Fibroblast of the aortic adventitia (primary cell): ENCODE measurements around the gene SPRR2B. TPM values are rescaled to one million over a fixed set of nuclear protein-coding genes. Genes with fewer than 3 reads are reported as not detected.
"Not testable (repeated sequence)": the region's sequence is repeated elsewhere in the genome, so short reads cannot be mapped to it uniquely, and the experiment has no call there.

ENCODE experiments used
- DNase-seq: peaks from one replicate; pipeline ENCODE4 v3.0.0-alpha.2; 2010; ENCODE audit warnings: low read depth
- H3K4me3 ChIP-seq: 2 replicates; pipeline ENCODE4 v1.5.1; 2011; ENCODE audit warnings: low read depth, mild to moderate bottlenecking, control low read depth, low read length, moderate library complexity
- CTCF ChIP-seq: IDR thresholded peaks from 2 replicates; pipeline ENCODE4 v1.5.1; 2011; ENCODE audit warnings: mild to moderate bottlenecking, low read length, control low read depth, inconsistent platforms; ENCODE audit not compliant: insufficient read depth
- total RNA-seq: library from RNA; depleted of rRNA; stranded (reverse); fragments of >200 nt; gene quantifications from 2 replicates; pipeline ENCODE4 v1.2.3, GENCODE V29; 2012; ENCODE audit warnings: low replicate concordance

The SPRR2B gene
- total RNA-seq, 1 donor = not detected

DNA sequence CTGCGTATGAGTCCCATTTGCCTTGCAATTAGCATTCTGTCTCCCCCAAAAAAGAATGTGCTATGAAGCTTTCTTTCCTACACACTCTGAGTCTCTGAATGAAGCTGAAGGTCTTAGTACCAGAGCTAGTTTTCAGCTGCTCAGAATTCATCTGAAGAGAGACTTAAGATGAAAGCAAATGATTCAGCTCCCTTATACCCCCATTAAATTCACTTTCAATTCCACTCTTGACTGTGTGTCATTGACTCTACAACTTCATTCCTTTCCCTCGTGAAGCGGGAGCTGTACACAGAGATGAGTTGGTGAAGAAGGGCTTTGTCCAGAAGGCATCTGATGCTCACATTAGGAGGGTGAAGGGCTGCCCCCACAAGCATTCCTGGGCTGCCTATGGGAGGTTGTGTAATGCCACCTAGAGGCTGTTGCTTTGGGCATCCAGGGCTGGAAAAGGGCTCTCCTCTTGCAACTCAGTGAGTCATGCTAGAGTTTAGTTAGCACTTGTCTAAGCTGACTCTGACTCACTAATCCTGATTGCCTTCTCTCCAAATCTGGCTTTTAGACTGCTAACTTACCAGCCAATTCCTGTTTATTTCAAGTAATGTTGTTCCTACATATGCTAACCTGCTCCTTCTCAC, 38.6 kb downstream of the SPRR2B start:
- peak; percentile 3 for TF ChIP-seq CTCF
- H3K4me3 ChIP-seq = no peak overlapping the region
- DNase-seq = peak; percentile 43

- H3K4me3 ChIP-seq = no peak overlapping the region
- no peak for TF ChIP-seq CTCF
- no peak for DNase-seq
Measured at GRCh38 chr1:153032073-153032472, 39.3 kb downstream of the SPRR2B start.

DNA sequence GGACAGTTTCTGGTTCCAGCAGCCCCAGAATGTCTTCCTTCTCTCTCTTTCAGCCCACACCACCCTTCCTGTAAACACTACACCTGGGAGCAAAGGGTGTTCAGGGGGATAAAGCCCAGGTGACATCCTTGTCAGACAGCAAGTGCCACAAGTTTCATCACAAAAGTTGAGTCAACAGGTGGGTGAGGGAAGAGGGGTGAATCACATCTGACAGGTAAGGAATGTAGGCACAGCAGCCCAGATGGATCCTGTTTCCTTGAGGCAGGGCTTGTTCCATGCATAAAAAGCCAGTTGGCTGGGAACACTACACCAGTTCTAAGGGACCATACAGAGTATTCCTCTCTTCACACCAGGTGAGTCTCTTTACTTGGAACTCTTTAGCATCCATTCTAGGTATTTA, 40.5 kb downstream of the SPRR2B start, which contains the start of gene SPRR1B:
Gene SPRR1B, plus strand, starts transcription at position 309 of the 400 bp plus-strand sequence. CDS start 1,143 bp downstream, outside the sequence.
- DNase-seq = no peak
- no peak within 1 kb of the TSS for H3K4me3 ChIP-seq
- TF ChIP-seq CTCF = no peak

GRCh38 chr1:153028766-153029165, 42.6 kb downstream of the SPRR2B start:
- no peak overlapping the region for H3K4me3 ChIP-seq
- TF ChIP-seq CTCF = no peak
- no peak for DNase-seq

DNA sequence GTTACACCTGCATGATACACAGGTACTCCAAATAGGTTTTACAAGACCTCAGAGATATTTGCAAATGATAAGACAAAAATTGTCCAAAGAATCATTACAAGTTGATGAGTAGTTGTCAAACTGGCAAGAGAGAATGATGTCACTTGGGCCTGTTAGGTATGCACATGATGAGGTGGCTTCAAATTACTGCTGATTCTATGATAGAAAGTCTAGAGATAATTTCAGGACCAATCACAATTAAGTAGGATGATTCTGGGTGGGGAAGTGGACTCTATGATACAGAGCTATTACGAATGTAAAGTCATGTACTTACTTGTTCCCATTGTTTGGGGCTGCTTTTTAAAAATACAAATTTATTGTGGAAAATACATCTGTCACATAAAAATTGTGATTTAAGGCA, 45.6 kb downstream of the SPRR2B start:
- H3K4me3 ChIP-seq = no peak overlapping the region
- no peak for DNase-seq
- no peak for TF ChIP-seq CTCF

DNA sequence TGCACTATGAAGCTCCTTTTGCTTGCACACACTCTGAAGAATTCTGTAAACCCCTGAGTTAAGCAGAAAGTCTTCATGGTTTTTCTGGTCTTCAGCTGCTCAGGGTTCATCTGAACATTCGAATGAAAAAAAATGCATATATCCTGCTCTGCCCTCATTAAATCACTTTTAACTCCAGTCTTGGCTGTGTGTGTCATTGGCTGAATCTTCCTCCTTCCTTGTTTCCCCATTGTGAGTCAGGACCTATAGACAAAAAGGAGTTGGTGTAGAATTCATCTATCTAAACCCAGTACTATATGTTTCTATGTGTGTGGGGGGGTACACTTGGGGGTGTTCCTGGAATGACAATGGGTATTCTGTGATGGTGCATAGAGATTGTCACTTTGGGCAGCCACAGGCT, 47.0 kb downstream of the SPRR2B start:
- no peak for TF ChIP-seq CTCF
- no peak for DNase-seq
- no peak overlapping the region for H3K4me3 ChIP-seq

GRCh38 chr1:153023109-153023508, 48.3 kb downstream of the SPRR2B start:
- DNase-seq = no peak
- H3K4me3 ChIP-seq = no peak overlapping the region
- no peak for TF ChIP-seq CTCF

DNA sequence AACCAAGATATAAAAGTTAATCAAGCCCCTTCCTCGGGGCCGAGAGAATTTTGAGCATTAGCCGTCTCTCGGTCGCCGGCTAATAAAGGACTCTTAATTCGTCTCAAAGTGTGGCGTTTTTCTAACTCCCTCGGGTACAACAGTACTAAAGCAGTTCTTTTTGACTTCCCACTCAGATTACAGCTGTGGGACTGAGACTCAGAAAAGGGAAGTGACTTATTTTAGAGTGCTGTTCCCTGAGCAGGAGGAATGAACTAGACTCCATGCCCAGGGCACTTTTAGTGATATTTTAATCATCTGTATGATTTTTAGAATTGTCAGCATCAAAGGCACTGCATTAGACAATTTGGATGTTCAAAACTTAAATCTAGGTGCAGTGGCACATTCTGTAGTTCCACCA, 49.1 kb downstream of the SPRR2B start:
- DNase-seq, H3K4me3 ChIP-seq: not testable (repeated sequence)

DNA sequence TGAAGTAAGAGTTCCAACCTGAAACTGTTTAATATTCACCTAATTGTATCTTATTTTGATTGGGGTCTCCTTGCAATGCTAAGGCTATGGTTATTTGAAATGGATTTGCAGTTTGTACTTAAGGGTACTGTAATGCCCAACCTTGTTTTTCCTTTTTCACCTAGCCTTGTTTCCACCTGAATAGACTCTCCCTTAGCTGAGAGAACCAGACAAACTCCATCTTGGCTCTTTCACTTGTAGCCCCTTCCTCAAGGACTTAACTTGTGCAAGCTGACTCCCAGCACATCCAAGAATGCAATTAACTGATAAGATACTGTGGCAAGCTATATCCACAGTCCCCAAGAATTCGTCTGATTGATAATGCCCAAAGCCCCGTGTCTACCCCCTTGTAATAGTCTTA, 49.6 kb downstream of the SPRR2B start:
- not testable (repeated sequence) for H3K4me3 ChIP-seq, DNase-seq
